Smooth muscle cell (in vitro differentiated cells): ENCODE measurements around the gene NDUFAF5. TPM values are rescaled to one million over a fixed set of nuclear protein-coding genes. Genes with fewer than 3 reads are reported as not detected.
"Not testable (repeated sequence)": the region's sequence is repeated elsewhere in the genome, so short reads cannot be mapped to it uniquely, and the experiment has no call there.

Source experiments
- DNase-seq: peaks from one replicate; lab custom pipeline; 2025; ENCODE audit not compliant: unreplicated experiment; lab: John Stamatoyannopoulos, UW
- H2AFZ ChIP-seq: fragments of 200-600 bp; sonication (generic); 2 replicates; pipeline ENCODE4 v1.6.0; 2016; ENCODE audit warnings: antibody characterized with exemption, low read depth, mild to moderate bottlenecking
- H3F3A ChIP-seq: fragments of 200-600 bp; sonication (generic); 2 replicates; pipeline ENCODE4 v1.6.0; 2017; ENCODE audit warnings: antibody characterized with exemption, low read depth
- H3K27ac ChIP-seq: fragments of 200-600 bp; sonication (generic); 2 replicates; pipeline ENCODE4 v1.5.1; 2016; ENCODE audit warnings: low read depth, mild to moderate bottlenecking
- H3K27me3 ChIP-seq: fragments of 200-600 bp; sonication (generic); 2 replicates; pipeline ENCODE4 v1.6.1; 2016; ENCODE audit warnings: low read depth, mild to moderate bottlenecking
- H3K36me3 ChIP-seq: fragments of 200-600 bp; sonication (generic); 2 replicates; pipeline ENCODE4 v1.5.1; 2016; ENCODE audit warnings: low read depth
- H3K4me1 ChIP-seq: fragments of 200-600 bp; sonication (generic); 2 replicates; pipeline ENCODE4 v1.5.1; 2016; ENCODE audit warnings: low read depth
- H3K4me2 ChIP-seq: fragments of 200-600 bp; sonication (generic); 2 replicates; pipeline ENCODE4 v1.6.0; 2016; ENCODE audit warnings: mild to moderate bottlenecking
- H3K4me3 ChIP-seq: fragments of 200-600 bp; sonication (generic); 2 replicates; pipeline ENCODE4 v1.5.1; 2016; ENCODE audit warnings: mild to moderate bottlenecking
- H3K79me2 ChIP-seq: fragments of 200-600 bp; sonication (generic); 2 replicates; pipeline ENCODE4 v1.6.0; 2016; ENCODE audit warnings: low read depth, mild to moderate bottlenecking
- H3K9ac ChIP-seq: fragments of 200-600 bp; sonication (generic); 2 replicates; pipeline ENCODE4 v1.6.0; 2016; ENCODE audit warnings: low read depth
- H3K9me3 ChIP-seq: fragments of 200-600 bp; sonication (generic); replicated peaks from 2 replicates; pipeline ENCODE4 v1.5.1; 2016; ENCODE audit warnings: low read depth
- H4K20me1 ChIP-seq: fragments of 200-600 bp; sonication (generic); 2 replicates; pipeline ENCODE4 v1.6.0; 2016; ENCODE audit warnings: low read depth
- CTCF ChIP-seq: fragments of 200-600 bp; sonication (generic); IDR thresholded peaks from 2 replicates; pipeline ENCODE4 v1.5.1; 2017; ENCODE audit warnings: borderline replicate concordance, mild to moderate bottlenecking, antibody characterized with exemption; ENCODE audit not compliant: insufficient read depth, poor library complexity, severe bottlenecking
- WGBS: methylation state at CpG from one replicate; pipeline ENCODE4 v1.1.7; 2016; ENCODE audit warnings: low lambda C conversion rate; 5-methylcytosine and 5-hydroxymethylcytosine counted together
- polyA plus RNA-seq: library from polyadenylated mRNA; unstranded; fragments of >200 nt; fragmentation: Nextera tagmentation; extraction: Ambion mirVana; gene quantifications from 2 replicates; pipeline ENCODE4 v1.2.1, GENCODE V29; 2016
- total RNA-seq: library from RNA; depleted of rRNA; stranded (reverse); fragments of >200 nt; gene quantifications from 2 replicates; pipeline ENCODE4 v1.2.3, GENCODE V29; 2014

The NDUFAF5 gene
- total and polyA plus RNA-seq, 2 experiments from 2014 or later: 15.1 to 23.7 TPM

GRCh38 chr20:13756551-13756950, 28.3 kb upstream of the NDUFAF5 start:
- H3F3A ChIP-seq: no peaks in the 10 kb centered on the region
- H4K20me1 ChIP-seq: no peaks in the 10 kb centered on the region
- H3K36me3 ChIP-seq: peaks cover 13% of the 10 kb centered on the region
- peak overlapping the region; percentile 53 for H3K27ac ChIP-seq
- H3K4me3 ChIP-seq: no peak overlapping the region
- 81% methylated on average over 1 of the region's 1 CpG for WGBS
- H3K9me3 ChIP-seq: no peaks in the 10 kb centered on the region
- no peak for TF ChIP-seq CTCF
- no peak overlapping the region for H3K9ac ChIP-seq
- no peaks in the 10 kb centered on the region for H3K4me1 ChIP-seq
- no peaks in the 10 kb centered on the region for H3K79me2 ChIP-seq
- H3K4me2 ChIP-seq: no peak overlapping the region
- H2AFZ ChIP-seq: no peak overlapping the region
- H3K27me3 ChIP-seq: no peaks in the 10 kb centered on the region
- DNase-seq: no peak

GRCh38 chr20:13758884-13759283, 25.9 kb upstream of the NDUFAF5 start:
- Histone ChIP-seq H3K9ac (no peak overlapping the region), H3K27me3 (no peaks in the 10 kb centered on the region), H3K36me3 (peaks cover 17% of the 10 kb centered on the region), H3K4me2 (no peak overlapping the region), H3K27ac (no peak overlapping the region), H3K4me3 (no peak overlapping the region), H4K20me1 (no peaks in the 10 kb centered on the region), H3K4me1 (no peaks in the 10 kb centered on the region), H3F3A (no peaks in the 10 kb centered on the region), H3K79me2 (no peaks in the 10 kb centered on the region), H3K9me3 (no peaks in the 10 kb centered on the region), H2AFZ (no peak overlapping the region)
- WGBS: 95% methylated on average over 1 of the region's 1 CpG
- no peak for TF ChIP-seq CTCF
- DNase-seq: no peak

GRCh38 chr20:13760451-13760946, 24.3 kb upstream of the NDUFAF5 start:
- H3K36me3 ChIP-seq: peaks cover 27% of the 10 kb centered on the region

GRCh38 chr20:13765299-13765698, 19.5 kb upstream of the NDUFAF5 start:
- Histone ChIP-seq H3K9me3 (peaks cover 12% of the 10 kb centered on the region), H4K20me1 (no peaks in the 10 kb centered on the region), H3K36me3 (peaks cover 42% of the 10 kb centered on the region), H2AFZ (no peak overlapping the region), H3K27me3 (no peaks in the 10 kb centered on the region), H3K27ac (peak overlapping the region; percentile 16), H3K4me3 (no peak overlapping the region), H3F3A (peaks cover 5% of the 10 kb centered on the region), H3K4me2 (no peak overlapping the region), H3K4me1 (no peaks in the 10 kb centered on the region), H3K9ac (no peak overlapping the region), H3K79me2 (no peaks in the 10 kb centered on the region)
- no peak for TF ChIP-seq CTCF
- DNase-seq: no peak

More at GRCh38 chr20:13760451-13760946, 24.3 kb upstream of the NDUFAF5 start:
- DNase-seq, H3K79me2 ChIP-seq, H3K4me3 ChIP-seq, H3K27me3 ChIP-seq, H3K4me1 ChIP-seq, H3K27ac ChIP-seq, H2AFZ ChIP-seq, H3K9ac ChIP-seq, H3K9me3 ChIP-seq, H4K20me1 ChIP-seq, H3F3A ChIP-seq, H3K4me2 ChIP-seq: not testable (repeated sequence)
- WGBS: 100% methylated on average over 3 of the region's 33 CpGs
